ENCODE measurements around the gene TMEM98. TPM values are rescaled to one million over a fixed set of nuclear protein-coding genes. Genes with fewer than 3 reads are reported as not detected.

The TMEM98 gene
- total and polyA plus RNA-seq, 9 donors: 112 to 399 (median 157) TPM

DNA sequence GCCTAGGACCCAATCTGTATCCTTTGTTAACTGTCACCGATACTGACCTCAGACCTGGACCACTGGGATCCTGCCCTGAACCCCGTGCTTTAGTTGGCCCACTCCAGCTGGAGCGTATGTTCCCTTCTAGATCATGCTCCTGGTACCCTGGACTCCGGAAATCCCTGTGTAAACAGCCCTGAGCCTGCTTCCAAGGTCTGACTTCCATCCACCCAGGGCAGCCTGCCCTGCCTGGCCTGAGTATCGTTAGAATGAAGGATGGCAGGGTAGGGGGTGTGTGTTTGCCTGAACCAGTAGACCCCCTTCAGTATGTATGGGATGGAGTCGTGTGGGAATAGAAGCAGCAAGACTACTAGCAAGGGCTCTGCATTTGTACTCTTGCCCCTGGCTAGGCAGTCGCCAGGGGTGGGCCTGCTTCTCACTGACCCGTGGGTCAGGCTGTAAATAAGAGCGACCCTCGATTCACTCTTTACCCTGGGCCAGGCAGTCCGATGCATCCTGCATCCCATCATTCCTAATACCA, 691 bp upstream of the TMEM98 start:
- peak in 1 of 5 donors; percentile 23 for DNase-seq
- Histone ChIP-seq H3K4me3 (peak overlapping the region; percentile 72), H3K4me1 (ENCODE audit: insufficient read depth) (peaks cover 7% of the 10 kb centered on the region), H3K36me3 (no peaks in the 10 kb centered on the region), H3K9me3 (no peaks in the 10 kb centered on the region), H3K27me3 (no peaks in the 10 kb centered on the region), H3K27ac (peak overlapping the region in 1 of 2 donors; percentile 84)
- WGBS, 3 donors: 19 to 34% (median 23%) methylated on average over 11 of the region's 11 CpGs
- no peak for TF ChIP-seq CTCF (IDR thresholded peaks at IDR 0.05)
- TF ChIP-seq EP300 (IDR thresholded peaks at IDR 0.05): no peak
- no peak for TF ChIP-seq POLR2A (IDR thresholded peaks at IDR 0.05)
- intact Hi-C loops (cut with DNase I): no loop called here

DNA sequence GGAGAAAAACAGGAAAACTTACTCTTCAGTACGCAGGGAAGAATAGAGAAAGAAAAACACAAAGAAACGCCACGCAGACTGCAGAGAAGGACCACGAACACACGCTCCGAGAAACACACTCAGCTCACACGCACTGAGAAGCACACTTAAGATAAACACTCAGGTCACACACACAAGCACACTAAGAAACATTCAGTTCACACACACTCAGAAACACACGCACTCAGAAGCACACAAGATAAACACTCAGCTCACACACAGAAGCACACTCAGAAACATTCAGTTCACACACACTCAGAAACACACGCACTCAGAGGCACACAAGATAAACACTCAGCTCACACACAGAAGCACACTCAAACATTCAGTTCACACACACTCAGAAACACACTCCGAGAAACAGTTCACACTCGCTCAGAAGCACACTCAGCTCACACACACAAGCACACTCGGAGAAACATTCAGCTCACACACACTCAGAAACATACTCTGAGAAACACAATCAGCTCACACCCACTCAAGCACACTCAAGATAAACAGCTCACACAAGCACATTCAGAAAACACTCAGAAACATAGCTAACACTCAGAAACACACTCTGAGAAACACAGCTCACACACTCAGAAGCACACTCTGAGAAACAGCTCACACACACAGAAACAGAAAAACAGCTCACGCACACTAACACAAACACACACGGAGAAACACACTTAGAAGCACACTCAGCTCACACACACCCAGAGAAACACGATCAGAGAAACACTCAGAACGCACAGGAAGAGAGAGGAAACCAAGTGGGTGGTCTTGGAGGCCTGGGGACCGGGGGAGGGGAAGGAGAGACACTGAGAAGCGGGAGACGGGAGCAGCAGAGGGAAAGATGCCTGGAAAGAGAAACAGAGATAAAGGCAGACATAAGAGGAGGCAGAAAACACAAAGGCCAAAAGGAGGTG, 908 bp downstream of the TMEM98 start:
- Histone ChIP-seq H3K4me1 (ENCODE audit: insufficient read depth) (peaks cover 7% of the 10 kb centered on the region), H3K36me3 (no peaks in the 10 kb centered on the region), H3K27me3 (no peaks in the 10 kb centered on the region), H3K27ac (peak overlapping the region; percentile 79 to 84), H3K9me3 (no peaks in the 10 kb centered on the region), H3K4me3 (peak overlapping the region; percentile 72)
- DNase-seq: peak in 1 of 5 donors; percentile 49
- WGBS, 3 donors: 3 to 7% (median 5%) methylated on average over 19 of the region's 19 CpGs
- TF ChIP-seq POLR2A (IDR thresholded peaks at IDR 0.05): no peak
- TF ChIP-seq EP300 (IDR thresholded peaks at IDR 0.05): no peak
- TF ChIP-seq CTCF (IDR thresholded peaks at IDR 0.05): no peak
- intact Hi-C loops (cut with DNase I): no loop called here

DNA sequence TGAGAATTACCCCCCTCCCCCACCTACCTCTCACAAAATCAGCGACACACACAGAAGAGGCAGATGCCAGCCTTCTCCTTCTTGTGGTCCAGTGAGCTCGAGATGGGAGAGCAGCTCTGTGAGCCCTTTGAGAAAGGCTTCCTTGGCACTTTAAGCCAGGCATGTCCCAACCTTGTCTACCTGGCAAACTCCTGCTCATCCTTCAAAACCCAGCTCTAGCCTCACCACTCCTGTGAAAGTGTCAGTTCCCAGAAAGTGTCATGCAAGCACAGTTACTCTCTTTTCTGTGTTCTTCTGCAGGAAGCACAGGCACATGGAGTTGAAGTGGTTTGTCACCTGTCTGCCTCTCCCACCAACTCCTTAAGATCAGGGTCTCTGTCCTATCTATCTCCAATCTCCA, 1.6 kb downstream of the TMEM98 start:
- no peaks in the 10 kb centered on the region for H3K36me3 ChIP-seq
- H3K27ac ChIP-seq: no peak overlapping the region
- no peaks in the 10 kb centered on the region for H3K27me3 ChIP-seq
- no peaks in the 10 kb centered on the region for H3K9me3 ChIP-seq
- peak overlapping the region; percentile 72 for H3K4me3 ChIP-seq
- peaks cover 7% of the 10 kb centered on the region for H3K4me1 ChIP-seq (ENCODE audit: insufficient read depth)
- WGBS, 3 donors: 6 to 39% (median 8%) methylated on average over 2 of the region's 2 CpGs
- intact Hi-C loops (cut with DNase I): no loop called here
- DNase-seq: no peak
- TF ChIP-seq CTCF (IDR thresholded peaks at IDR 0.05): no peak
- no peak for TF ChIP-seq EP300 (IDR thresholded peaks at IDR 0.05)
- no peak for TF ChIP-seq POLR2A (IDR thresholded peaks at IDR 0.05)

DNA sequence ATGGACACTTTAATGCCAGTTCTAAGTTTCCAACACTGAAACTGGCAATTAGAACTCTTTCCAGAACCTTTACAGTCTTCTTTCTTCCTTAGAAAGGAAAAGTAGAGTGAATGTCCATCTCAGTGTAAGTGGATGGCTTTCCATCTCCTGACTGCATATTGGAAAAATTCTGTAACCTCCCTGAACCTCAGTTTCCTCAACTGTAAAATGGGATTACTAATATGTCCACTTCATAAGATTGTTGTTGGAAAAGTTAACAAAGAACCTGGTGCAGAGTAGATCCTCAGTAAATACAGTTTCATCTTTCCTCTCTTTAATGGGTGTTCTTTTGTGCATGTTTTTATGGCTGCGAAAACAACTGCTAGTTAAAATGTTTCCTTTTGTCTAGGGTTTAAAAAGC, 2.6 kb downstream of the TMEM98 start:
- Histone ChIP-seq H3K4me3 (no peak overlapping the region), H3K9me3 (no peaks in the 10 kb centered on the region), H3K27ac (no peak overlapping the region), H3K36me3 (no peaks in the 10 kb centered on the region), H3K4me1 (ENCODE audit: insufficient read depth) (peaks cover 8% of the 10 kb centered on the region), H3K27me3 (no peaks in the 10 kb centered on the region)
- no peak for DNase-seq
- intact Hi-C loops (cut with DNase I): loop anchor here in 1 of 4 donors (10.0 kb wide), 1 partner anchor 446 kb away; the partner anchor contains the start of gene CDK5R1
- TF ChIP-seq POLR2A (IDR thresholded peaks at IDR 0.05) (no peak), EP300 (IDR thresholded peaks at IDR 0.05) (no peak), CTCF (IDR thresholded peaks at IDR 0.05) (no peak)
- 91 to 92% (median 91%) methylated on average over 1 of the region's 1 CpG for WGBS, 3 donors

Data from ovary (tissue), 9 donors.